ENCODE results near the gene YIPF7. TPM values are rescaled to one million over a fixed set of nuclear protein-coding genes. Genes with fewer than 3 reads are reported as not detected.

The YIPF7 gene
- polyA plus RNA-seq, 4 donors, result 0.09 TPM; not detected in 3

DNA sequence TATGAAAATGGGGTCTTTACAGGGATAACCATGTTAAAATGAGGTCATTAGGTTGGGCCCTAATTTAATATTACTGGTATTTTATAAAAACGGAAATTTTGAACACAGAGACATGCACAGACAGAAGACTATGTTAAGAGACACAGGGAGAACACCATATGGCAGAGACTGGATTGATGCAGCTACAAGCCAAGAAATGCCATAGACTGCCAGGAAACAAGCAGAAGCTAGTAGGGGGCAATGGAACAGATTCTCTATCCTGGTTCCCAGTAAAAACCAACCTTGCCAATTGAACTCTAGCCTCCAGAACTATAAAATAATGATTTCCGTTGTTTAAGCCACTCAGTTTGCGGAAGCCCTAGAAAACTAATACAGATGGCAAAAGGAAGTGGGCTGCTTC, 20.2 kb upstream of the YIPF7 start:
- DNase-seq, result no peak
- H3K36me3 ChIP-seq (ENCODE audit: control insufficient read depth in 3 of 3, insufficient read depth in 2 of 3, low read depth in 1 of 3, low read length in 3 of 3), result no peaks in the 10 kb centered on the region
- H3K9me3 ChIP-seq (ENCODE audit: control insufficient read depth in 2 of 2, insufficient read depth in 1 of 2, low read depth in 1 of 2, low read length in 1 of 2), result no peaks in the 10 kb centered on the region
- no peak for FAIRE-seq
- WGBS, 3 donors, result 85 to 89% (median 87%) methylated on average over 3 of the region's 3 CpGs
- H3K27me3 ChIP-seq (ENCODE audit: control insufficient read depth in 3 of 3, insufficient read depth in 3 of 3, low read length in 3 of 3), result no peaks in the 10 kb centered on the region
- no peak overlapping the region for H3K4me3 ChIP-seq (ENCODE audit: low read depth in 1 of 3, low read length in 3 of 3)
- no peaks in the 10 kb centered on the region for H3K4me1 ChIP-seq (ENCODE audit: control insufficient read depth in 3 of 3, insufficient read depth in 2 of 3, low read depth in 1 of 3, low read length in 2 of 3)
- no peak overlapping the region for H3K27ac ChIP-seq (ENCODE audit: low read depth in 1 of 3, low read length in 2 of 3)

DNA sequence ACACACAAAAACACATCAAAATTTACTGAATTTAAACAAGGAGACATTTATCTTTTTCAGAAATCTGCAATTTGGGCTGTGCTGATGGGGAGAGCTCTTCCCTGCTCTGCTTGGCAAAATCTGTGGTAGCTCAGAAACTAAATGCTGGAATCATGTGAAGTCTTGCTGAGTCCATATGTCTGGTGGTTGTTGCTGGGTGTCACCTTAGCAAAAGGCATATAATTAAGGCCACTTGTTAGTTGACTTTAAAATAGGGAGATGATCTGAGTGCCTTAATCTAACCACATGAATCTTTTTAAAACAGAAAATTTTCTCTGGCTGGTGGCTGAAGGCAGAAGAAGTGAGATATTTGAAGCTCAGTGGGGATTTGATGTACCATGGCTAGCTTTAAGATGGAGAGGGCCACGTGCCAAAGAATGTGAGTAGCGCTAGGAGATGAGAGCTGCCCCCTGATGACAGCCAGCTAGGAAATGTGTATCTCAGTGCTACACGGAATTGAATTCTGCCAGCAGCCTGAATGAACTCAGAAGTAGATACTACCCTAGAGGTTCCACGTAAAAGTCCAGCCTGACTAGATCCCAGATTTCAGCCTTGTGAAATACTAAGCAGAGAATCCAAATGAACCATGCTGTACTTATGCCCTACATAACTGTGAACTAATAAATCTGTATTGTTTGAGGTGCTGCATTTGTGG, 19.2 kb upstream of the YIPF7 start:
- Histone ChIP-seq H3K27ac (ENCODE audit: low read depth in 1 of 3, low read length in 2 of 3) (no peak overlapping the region), H3K4me1 (ENCODE audit: control insufficient read depth in 3 of 3, insufficient read depth in 2 of 3, low read depth in 1 of 3, low read length in 2 of 3) (no peaks in the 10 kb centered on the region), H3K9me3 (ENCODE audit: control insufficient read depth in 2 of 2, insufficient read depth in 1 of 2, low read depth in 1 of 2, low read length in 1 of 2) (no peaks in the 10 kb centered on the region), H3K27me3 (ENCODE audit: control insufficient read depth in 3 of 3, insufficient read depth in 3 of 3, low read length in 3 of 3) (no peaks in the 10 kb centered on the region), H3K36me3 (ENCODE audit: control insufficient read depth in 3 of 3, insufficient read depth in 2 of 3, low read depth in 1 of 3, low read length in 3 of 3) (no peaks in the 10 kb centered on the region), H3K4me3 (ENCODE audit: low read depth in 1 of 3, low read length in 3 of 3) (no peak overlapping the region)
- no peak for FAIRE-seq
- 66 to 73% (median 69%) methylated on average over 4 of the region's 4 CpGs for WGBS, 3 donors
- no peak for DNase-seq

GRCh38 chr4:44668526-44668925, 17.1 kb upstream of the YIPF7 start:
- H3K4me3 ChIP-seq (ENCODE audit: low read depth in 1 of 3, low read length in 3 of 3), result no peak overlapping the region
- H3K27me3 ChIP-seq (ENCODE audit: control insufficient read depth in 3 of 3, insufficient read depth in 3 of 3, low read length in 3 of 3), result no peaks in the 10 kb centered on the region
- FAIRE-seq (no peak), DNase-seq (no peak)
- H3K36me3 ChIP-seq (ENCODE audit: control insufficient read depth in 3 of 3, insufficient read depth in 2 of 3, low read depth in 1 of 3, low read length in 3 of 3), result no peaks in the 10 kb centered on the region
- no peaks in the 10 kb centered on the region for H3K9me3 ChIP-seq (ENCODE audit: control insufficient read depth in 2 of 2, insufficient read depth in 1 of 2, low read depth in 1 of 2, low read length in 1 of 2)
- H3K27ac ChIP-seq (ENCODE audit: low read depth in 1 of 3, low read length in 2 of 3), result no peak overlapping the region
- no peaks in the 10 kb centered on the region for H3K4me1 ChIP-seq (ENCODE audit: control insufficient read depth in 3 of 3, insufficient read depth in 2 of 3, low read depth in 1 of 3, low read length in 2 of 3)
- 23 to 58% (median 26%) methylated on average over 2 of the region's 2 CpGs for WGBS, 3 donors

GRCh38 chr4:44663539-44664263, 12.3 kb upstream of the YIPF7 start:
- H3K9me3 ChIP-seq (ENCODE audit: control insufficient read depth in 2 of 2, insufficient read depth in 1 of 2, low read depth in 1 of 2, low read length in 1 of 2), result no peaks in the 10 kb centered on the region
- H3K4me3 ChIP-seq (ENCODE audit: low read depth in 1 of 3, low read length in 3 of 3), result no peak overlapping the region
- 86 to 92% (median 87%) methylated on average over 20 of the region's 20 CpGs for WGBS, 3 donors
- no peak overlapping the region for H3K27ac ChIP-seq (ENCODE audit: low read depth in 1 of 3, low read length in 2 of 3)
- FAIRE-seq (no peak), DNase-seq (no peak)
- no peaks in the 10 kb centered on the region for H3K36me3 ChIP-seq (ENCODE audit: control insufficient read depth in 3 of 3, insufficient read depth in 2 of 3, low read depth in 1 of 3, low read length in 3 of 3)
- no peaks in the 10 kb centered on the region for H3K4me1 ChIP-seq (ENCODE audit: control insufficient read depth in 3 of 3, insufficient read depth in 2 of 3, low read depth in 1 of 3, low read length in 2 of 3)
- no peaks in the 10 kb centered on the region for H3K27me3 ChIP-seq (ENCODE audit: control insufficient read depth in 3 of 3, insufficient read depth in 3 of 3, low read length in 3 of 3)

GRCh38 chr4:44662623-44663005, 11.2 kb upstream of the YIPF7 start:
- no peak for FAIRE-seq
- no peaks in the 10 kb centered on the region for H3K27me3 ChIP-seq (ENCODE audit: control insufficient read depth in 3 of 3, insufficient read depth in 3 of 3, low read length in 3 of 3)
- no peaks in the 10 kb centered on the region for H3K4me1 ChIP-seq (ENCODE audit: control insufficient read depth in 3 of 3, insufficient read depth in 2 of 3, low read depth in 1 of 3, low read length in 2 of 3)
- no peaks in the 10 kb centered on the region for H3K9me3 ChIP-seq (ENCODE audit: control insufficient read depth in 2 of 2, insufficient read depth in 1 of 2, low read depth in 1 of 2, low read length in 1 of 2)
- H3K4me3 ChIP-seq (ENCODE audit: low read depth in 1 of 3, low read length in 3 of 3), result no peak overlapping the region
- no peak for DNase-seq
- H3K27ac ChIP-seq (ENCODE audit: low read depth in 1 of 3, low read length in 2 of 3), result no peak overlapping the region
- H3K36me3 ChIP-seq (ENCODE audit: control insufficient read depth in 3 of 3, insufficient read depth in 2 of 3, low read depth in 1 of 3, low read length in 3 of 3), result no peaks in the 10 kb centered on the region
- 33 to 45% (median 43%) methylated on average over 2 of the region's 2 CpGs for whole genome bisulfite sequencing, 3 donors

DNA sequence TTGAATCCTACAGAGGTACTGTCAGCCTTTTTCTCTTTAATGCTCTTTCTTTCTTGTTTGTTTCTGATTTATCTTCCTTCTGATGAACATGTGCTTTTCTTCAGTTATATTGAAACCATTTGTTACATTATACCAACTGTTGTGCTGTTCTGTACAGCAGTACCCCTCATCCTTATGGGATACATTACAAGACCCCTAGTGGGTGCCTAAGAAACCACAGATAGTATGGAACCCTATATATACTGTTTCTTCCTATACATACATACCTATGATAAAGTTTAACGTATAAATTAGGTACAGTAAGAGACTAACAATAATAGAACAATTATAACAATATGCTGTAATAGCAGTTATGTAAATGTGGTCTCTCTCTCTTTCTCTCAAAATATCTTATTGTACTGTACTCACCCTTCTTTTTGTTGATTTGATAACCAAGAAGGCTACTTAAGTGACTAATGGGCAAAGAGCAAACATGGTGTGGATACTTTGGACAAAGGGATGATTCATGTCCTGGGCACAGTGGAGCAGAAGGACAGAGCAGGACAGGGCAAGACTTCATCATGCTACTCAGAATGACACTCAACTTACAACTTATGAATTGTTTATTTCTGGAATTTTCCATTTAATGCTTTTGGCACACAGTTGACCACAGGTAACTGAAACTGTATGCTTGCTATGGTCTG, 10.7 kb upstream of the YIPF7 start:
- WGBS, 3 donors, result 85 to 90% (median 85%) methylated on average over 1 of the region's 1 CpG
- no peaks in the 10 kb centered on the region for H3K36me3 ChIP-seq (ENCODE audit: control insufficient read depth in 3 of 3, insufficient read depth in 2 of 3, low read depth in 1 of 3, low read length in 3 of 3)
- H3K4me1 ChIP-seq (ENCODE audit: control insufficient read depth in 3 of 3, insufficient read depth in 2 of 3, low read depth in 1 of 3, low read length in 2 of 3), result no peaks in the 10 kb centered on the region
- no peak overlapping the region for H3K4me3 ChIP-seq (ENCODE audit: low read depth in 1 of 3, low read length in 3 of 3)
- no peaks in the 10 kb centered on the region for H3K27me3 ChIP-seq (ENCODE audit: control insufficient read depth in 3 of 3, insufficient read depth in 3 of 3, low read length in 3 of 3)
- no peaks in the 10 kb centered on the region for H3K9me3 ChIP-seq (ENCODE audit: control insufficient read depth in 2 of 2, insufficient read depth in 1 of 2, low read depth in 1 of 2, low read length in 1 of 2)
- FAIRE-seq, result no peak
- no peak overlapping the region for H3K27ac ChIP-seq (ENCODE audit: low read depth in 1 of 3, low read length in 2 of 3)
- DNase-seq, result no peak

DNA sequence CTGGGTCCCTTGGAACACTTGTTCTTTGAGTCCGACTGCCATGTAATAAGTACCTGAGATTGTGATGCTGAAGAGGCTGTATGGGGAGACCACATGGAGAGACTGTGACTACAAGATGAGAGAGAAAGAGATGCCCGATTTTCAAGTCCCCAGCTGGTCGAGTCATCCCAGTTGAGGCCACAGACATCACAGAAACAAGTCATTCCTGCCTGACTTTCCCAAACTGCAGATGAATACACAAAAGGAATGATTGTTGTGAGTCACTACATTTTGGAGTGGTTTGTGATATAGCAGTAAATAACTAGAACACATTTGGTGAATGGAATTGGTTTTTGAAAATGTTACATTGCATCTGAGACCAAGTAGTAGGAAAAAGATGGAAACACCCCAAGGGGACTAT, 9.0 kb upstream of the YIPF7 start:
- H3K27me3 ChIP-seq (ENCODE audit: control insufficient read depth in 3 of 3, insufficient read depth in 3 of 3, low read length in 3 of 3), result no peaks in the 10 kb centered on the region
- DNase-seq (no peak), FAIRE-seq (no peak)
- no peak overlapping the region for H3K27ac ChIP-seq (ENCODE audit: low read depth in 1 of 3, low read length in 2 of 3)
- H3K36me3 ChIP-seq (ENCODE audit: control insufficient read depth in 3 of 3, insufficient read depth in 2 of 3, low read depth in 1 of 3, low read length in 3 of 3), result no peaks in the 10 kb centered on the region
- no peaks in the 10 kb centered on the region for H3K9me3 ChIP-seq (ENCODE audit: control insufficient read depth in 2 of 2, insufficient read depth in 1 of 2, low read depth in 1 of 2, low read length in 1 of 2)
- WGBS, 3 donors, result 32 to 64% (median 55%) methylated on average over 3 of the region's 3 CpGs
- no peaks in the 10 kb centered on the region for H3K4me1 ChIP-seq (ENCODE audit: control insufficient read depth in 3 of 3, insufficient read depth in 2 of 3, low read depth in 1 of 3, low read length in 2 of 3)
- no peak overlapping the region for H3K4me3 ChIP-seq (ENCODE audit: low read depth in 1 of 3, low read length in 3 of 3)

- no peaks in the 10 kb centered on the region for H3K4me1 ChIP-seq (ENCODE audit: control insufficient read depth in 3 of 3, insufficient read depth in 2 of 3, low read depth in 1 of 3, low read length in 2 of 3)
- WGBS, 3 donors, result 71 to 77% (median 75%) methylated on average over 1 of the region's 1 CpG
- FAIRE-seq (no peak), DNase-seq (no peak)
- H3K27me3 ChIP-seq (ENCODE audit: control insufficient read depth in 3 of 3, insufficient read depth in 3 of 3, low read length in 3 of 3), result no peaks in the 10 kb centered on the region
- no peaks in the 10 kb centered on the region for H3K9me3 ChIP-seq (ENCODE audit: control insufficient read depth in 2 of 2, insufficient read depth in 1 of 2, low read depth in 1 of 2, low read length in 1 of 2)
- no peak overlapping the region for H3K27ac ChIP-seq (ENCODE audit: low read depth in 1 of 3, low read length in 2 of 3)
- no peaks in the 10 kb centered on the region for H3K36me3 ChIP-seq (ENCODE audit: control insufficient read depth in 3 of 3, insufficient read depth in 2 of 3, low read depth in 1 of 3, low read length in 3 of 3)
- H3K4me3 ChIP-seq (ENCODE audit: low read depth in 1 of 3, low read length in 3 of 3), result no peak overlapping the region
These were observed 577 bp upstream of the YIPF7 start for GRCh38 chr4:44652002-44652401.
